Measurements from ENCODE around the gene OR2Z1.

DNA sequence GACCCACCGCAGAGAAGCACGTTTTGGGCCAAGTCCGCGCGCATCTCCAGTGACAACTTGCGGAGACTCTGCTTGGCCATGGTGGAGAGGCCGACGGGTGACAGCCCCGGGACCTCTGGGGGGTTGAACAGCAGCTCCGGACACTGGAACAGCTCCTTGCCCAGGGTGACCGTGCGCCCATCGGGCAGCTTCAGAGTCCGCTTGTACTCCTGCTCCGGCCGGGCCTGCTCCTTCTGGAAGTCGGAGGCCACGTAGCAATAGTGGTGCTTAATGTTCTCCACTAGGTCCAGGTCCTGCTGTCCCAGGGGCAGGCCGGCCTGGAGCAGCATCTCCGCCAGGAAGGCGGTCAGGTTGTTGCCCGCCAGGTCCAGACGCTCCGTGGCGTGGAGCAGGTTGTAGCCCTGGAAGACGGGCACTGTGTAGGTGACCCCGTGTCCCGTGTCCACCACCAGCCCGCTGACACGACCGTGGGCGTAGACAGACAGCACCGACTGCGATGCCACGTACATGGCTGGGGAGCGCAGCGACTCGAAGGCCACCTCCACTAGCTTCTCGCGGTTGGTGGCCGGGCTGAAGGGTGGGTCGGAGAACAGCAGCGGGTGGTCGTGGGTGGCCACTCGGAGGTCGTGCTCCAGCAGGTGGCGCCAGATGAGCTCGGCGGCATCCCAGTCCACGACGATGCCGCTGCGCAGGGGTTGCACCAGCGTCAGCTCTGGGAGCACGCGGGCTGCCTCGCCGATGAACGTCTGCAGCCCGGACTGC, 23.6 kb upstream of the OR2Z1 start:
- no peak for TF ChIP-seq POLR2AphosphoS5 (IDR thresholded peaks at IDR 0.05; ENCODE audit: low read depth, low read length)
- TF ChIP-seq, protein P1, sequence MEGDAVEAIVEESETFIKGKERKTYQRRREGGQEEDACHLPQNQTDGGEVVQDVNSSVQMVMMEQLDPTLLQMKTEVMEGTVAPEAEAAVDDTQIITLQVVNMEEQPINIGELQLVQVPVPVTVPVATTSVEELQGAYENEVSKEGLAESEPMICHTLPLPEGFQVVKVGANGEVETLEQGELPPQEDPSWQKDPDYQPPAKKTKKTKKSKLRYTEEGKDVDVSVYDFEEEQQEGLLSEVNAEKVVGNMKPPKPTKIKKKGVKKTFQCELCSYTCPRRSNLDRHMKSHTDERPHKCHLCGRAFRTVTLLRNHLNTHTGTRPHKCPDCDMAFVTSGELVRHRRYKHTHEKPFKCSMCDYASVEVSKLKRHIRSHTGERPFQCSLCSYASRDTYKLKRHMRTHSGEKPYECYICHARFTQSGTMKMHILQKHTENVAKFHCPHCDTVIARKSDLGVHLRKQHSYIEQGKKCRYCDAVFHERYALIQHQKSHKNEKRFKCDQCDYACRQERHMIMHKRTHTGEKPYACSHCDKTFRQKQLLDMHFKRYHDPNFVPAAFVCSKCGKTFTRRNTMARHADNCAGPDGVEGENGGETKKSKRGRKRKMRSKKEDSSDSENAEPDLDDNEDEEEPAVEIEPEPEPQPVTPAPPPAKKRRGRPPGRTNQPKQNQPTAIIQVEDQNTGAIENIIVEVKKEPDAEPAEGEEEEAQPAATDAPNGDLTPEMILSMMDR (IDR thresholded peaks at IDR 0.05), result peak; percentile 33
- no peak for TF ChIP-seq TAF1 (IDR thresholded peaks at IDR 0.05; ENCODE audit: borderline replicate concordance, low read depth, low read length)
- TF ChIP-seq, protein P2, sequence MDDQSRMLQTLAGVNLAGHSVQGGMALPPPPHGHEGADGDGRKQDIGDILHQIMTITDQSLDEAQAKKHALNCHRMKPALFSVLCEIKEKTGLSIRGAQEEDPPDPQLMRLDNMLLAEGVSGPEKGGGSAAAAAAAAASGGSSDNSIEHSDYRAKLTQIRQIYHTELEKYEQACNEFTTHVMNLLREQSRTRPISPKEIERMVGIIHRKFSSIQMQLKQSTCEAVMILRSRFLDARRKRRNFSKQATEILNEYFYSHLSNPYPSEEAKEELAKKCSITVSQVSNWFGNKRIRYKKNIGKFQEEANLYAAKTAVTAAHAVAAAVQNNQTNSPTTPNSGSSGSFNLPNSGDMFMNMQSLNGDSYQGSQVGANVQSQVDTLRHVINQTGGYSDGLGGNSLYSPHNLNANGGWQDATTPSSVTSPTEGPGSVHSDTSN (IDR thresholded peaks at IDR 0.05), result no peak
- TF ChIP-seq RCOR1 (IDR thresholded peaks at IDR 0.05; ENCODE audit: low read length), result no peak
- TF ChIP-seq, protein P3, sequence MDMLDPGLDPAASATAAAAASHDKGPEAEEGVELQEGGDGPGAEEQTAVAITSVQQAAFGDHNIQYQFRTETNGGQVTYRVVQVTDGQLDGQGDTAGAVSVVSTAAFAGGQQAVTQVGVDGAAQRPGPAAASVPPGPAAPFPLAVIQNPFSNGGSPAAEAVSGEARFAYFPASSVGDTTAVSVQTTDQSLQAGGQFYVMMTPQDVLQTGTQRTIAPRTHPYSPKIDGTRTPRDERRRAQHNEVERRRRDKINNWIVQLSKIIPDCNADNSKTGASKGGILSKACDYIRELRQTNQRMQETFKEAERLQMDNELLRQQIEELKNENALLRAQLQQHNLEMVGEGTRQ (IDR thresholded peaks at IDR 0.05; ENCODE audit: borderline replicate concordance, low read depth, low read length), result no peak
- TF ChIP-seq EP300 (IDR thresholded peaks at IDR 0.05; ENCODE audit: borderline replicate concordance in 1 of 2, low read depth in 1 of 2, low read length in 1 of 2), result no peak
- no peak for TF ChIP-seq FOXJ3 (CRISPR knock-in tag; IDR thresholded peaks at IDR 0.05)
- TF ChIP-seq NRF1 (IDR thresholded peaks at IDR 0.05; ENCODE audit: low read depth, low read length), result no peak

Data from SK-N-SH (cell line).